ENCODE data around the gene MGA.

Gene MGA

GRCh38 chr15:41713047-41713446 is 52.8 kb downstream of the MGA start:
- no peak overlapping the region for H3K4me3 ChIP-seq (replicated peaks; ENCODE audit: insufficient read depth, low read length)
- no peaks in the 10 kb centered on the region for H3K27me3 ChIP-seq (ENCODE audit: insufficient read depth, poor library complexity, severe bottlenecking)
- no peak for TF ChIP-seq GABPA (IDR thresholded peaks at IDR 0.05; ENCODE audit: low read depth)
- no peak for TF ChIP-seq REST (IDR thresholded peaks at IDR 0.05; ENCODE audit: insufficient replicate concordance, low read depth)
- no peak for TF ChIP-seq SPI1 (IDR thresholded peaks at IDR 0.05; ENCODE audit: borderline replicate concordance, low read depth)
- TF ChIP-seq CTCF (IDR thresholded peaks at IDR 0.05; ENCODE audit: insufficient read depth, low read length), result no peak
- no peak for TF ChIP-seq POLR2AphosphoS5 (IDR thresholded peaks at IDR 0.05; ENCODE audit: low read depth)
- DNase-seq (ENCODE audit: low read depth in 1 of 2, low spot score in 1 of 2), result no peak
- H3K27ac ChIP-seq (replicated peaks), result no peak overlapping the region

GRCh38 chr15:41714291-41714690 is 54.1 kb downstream of the MGA start:
- DNase-seq (ENCODE audit: low read depth in 1 of 2, low spot score in 1 of 2), result no peak
- no peak overlapping the region for H3K27ac ChIP-seq (replicated peaks)
- no peak overlapping the region for H3K4me3 ChIP-seq (replicated peaks; ENCODE audit: insufficient read depth, low read length)
- H3K27me3 ChIP-seq (ENCODE audit: insufficient read depth, poor library complexity, severe bottlenecking), result no peaks in the 10 kb centered on the region
- no peak for TF ChIP-seq CTCF (IDR thresholded peaks at IDR 0.05; ENCODE audit: insufficient read depth, low read length)
- no peak for TF ChIP-seq POLR2AphosphoS5 (IDR thresholded peaks at IDR 0.05; ENCODE audit: low read depth)
- TF ChIP-seq GABPA (IDR thresholded peaks at IDR 0.05; ENCODE audit: low read depth), result no peak
- TF ChIP-seq REST (IDR thresholded peaks at IDR 0.05; ENCODE audit: insufficient replicate concordance, low read depth), result no peak

GRCh38 chr15:41716864-41717263 is 56.7 kb downstream of the MGA start:
- no peak overlapping the region for H3K27ac ChIP-seq (replicated peaks)
- no peaks in the 10 kb centered on the region for H3K27me3 ChIP-seq (ENCODE audit: insufficient read depth, poor library complexity, severe bottlenecking)
- no peak for TF ChIP-seq REST (IDR thresholded peaks at IDR 0.05; ENCODE audit: insufficient replicate concordance, low read depth)
- TF ChIP-seq GABPA (IDR thresholded peaks at IDR 0.05; ENCODE audit: low read depth), result no peak
- no peak for TF ChIP-seq SPI1 (IDR thresholded peaks at IDR 0.05; ENCODE audit: borderline replicate concordance, low read depth)
- TF ChIP-seq CTCF (IDR thresholded peaks at IDR 0.05; ENCODE audit: insufficient read depth, low read length), result no peak
- no peak for TF ChIP-seq POLR2AphosphoS5 (IDR thresholded peaks at IDR 0.05; ENCODE audit: low read depth)
- no peak overlapping the region for H3K4me3 ChIP-seq (replicated peaks; ENCODE audit: insufficient read depth, low read length)
- no peak for DNase-seq (ENCODE audit: low read depth in 1 of 2, low spot score in 1 of 2)

All from HL-60 (cell line).